ENCODE data around the gene ART1. TPM values are rescaled to one million over a fixed set of nuclear protein-coding genes. Genes with fewer than 3 reads are reported as not detected.

The ART1 gene
- total and polyA plus RNA-seq, 2 of the 4 experiments (the other 2 are of a cell fraction) = not detected

DNA sequence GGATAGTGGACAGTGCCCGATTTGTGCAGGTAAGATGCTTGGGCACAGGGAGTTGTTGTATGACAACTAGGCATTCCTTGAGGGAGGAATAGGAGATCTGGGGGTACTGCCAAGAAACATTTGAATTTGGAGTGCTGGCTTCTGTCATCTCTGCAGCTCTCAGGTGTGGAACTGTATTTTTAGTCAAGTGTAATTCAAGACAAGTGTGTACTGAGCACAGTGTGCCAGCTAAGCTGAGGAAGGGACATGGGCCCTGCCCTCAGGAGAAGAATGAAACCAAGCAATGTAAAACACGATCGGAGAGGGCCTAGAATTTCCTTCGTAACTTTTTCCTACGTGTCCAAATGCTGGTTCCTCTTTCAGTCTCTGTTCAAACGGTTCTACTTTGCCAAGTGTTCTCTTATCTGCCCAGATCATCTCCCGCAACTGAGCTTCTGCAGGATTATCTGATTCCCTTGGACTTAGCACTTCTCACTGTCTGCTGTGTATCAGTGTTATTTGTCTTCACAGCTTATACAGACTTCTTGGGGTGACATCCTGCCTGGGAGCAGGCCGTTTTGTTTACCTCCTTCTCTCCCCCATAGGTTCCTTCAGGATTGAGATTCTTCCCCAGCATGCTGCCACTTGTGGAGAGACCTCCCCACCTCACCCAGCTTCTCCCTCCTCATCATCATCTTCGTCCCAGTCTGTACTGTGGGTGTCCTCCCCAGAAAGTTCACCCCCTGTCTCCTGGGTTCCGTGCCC, 30.8 kb upstream of the ART1 start:
- Histone ChIP-seq H2AK9ac (replicated peaks; ENCODE audit: low read depth, low read length, poor library complexity) (no peak overlapping the region), H4K91ac (ENCODE audit: insufficient read depth, low read depth, low read length) (no peak overlapping the region), H3K27me3 (ENCODE audit: control insufficient read depth, insufficient read depth, low read length) (no peaks in the 10 kb centered on the region; the same call in none of the 2 replicates), H3K9me3 (ENCODE audit: control insufficient read depth, insufficient read depth, low read length) (no peaks in the 10 kb centered on the region; the same call in 1 of the 2 replicates), H3K4ac (ENCODE audit: low read depth, low read length) (no peak overlapping the region), H4K20me1 (ENCODE audit: insufficient read depth, low read length) (no peaks in the 10 kb centered on the region), H2BK5ac (ENCODE audit: low read depth, low read length, poor library complexity, severe bottlenecking) (no peak overlapping the region), H3K18ac (ENCODE audit: low read depth, low read length) (no peak overlapping the region), H4K5ac (ENCODE audit: low read depth, low read length) (no peak overlapping the region), H3K9ac (ENCODE audit: low read depth, low read length) (no peak overlapping the region), H2AFZ (replicated peaks; ENCODE audit: low read length, poor library complexity) (peak overlapping the region; percentile 67), H3K56ac (ENCODE audit: extremely low read depth, insufficient read depth, low read length) (no peak overlapping the region), H2BK120ac (ENCODE audit: low read depth, low read length) (no peak overlapping the region), H3K27ac (ENCODE audit: insufficient read depth, low read length) (no peak overlapping the region), H3K4me1 (ENCODE audit: control insufficient read depth, insufficient read depth, low read length) (peaks cover 2% of the 10 kb centered on the region; the same call in 1 of the 2 replicates), H3K23ac (ENCODE audit: low read depth, low read length) (no peak overlapping the region), H4K8ac (ENCODE audit: low read depth in 2 of 2, low read length in 2 of 2) (no peak overlapping the region), H3K36me3 (ENCODE audit: control insufficient read depth, insufficient read depth, low read length) (no peaks in the 10 kb centered on the region), H2BK20ac (ENCODE audit: low read depth, low read length) (no peak overlapping the region), H3K14ac (replicated peaks; ENCODE audit: low read depth, low read length) (no peak overlapping the region), H3K4me2 (ENCODE audit: low read depth, low read length) (no peak overlapping the region), H3K4me3 (ENCODE audit: insufficient read depth, low read depth, low read length) (no peak overlapping the region), H3K9me1 (ENCODE audit: insufficient read depth, low read length) (no peaks in the 10 kb centered on the region), H3K79me1 (ENCODE audit: low read depth in 1 of 2, low read length in 2 of 2) (no peaks in the 10 kb centered on the region), H2AK5ac (ENCODE audit: low read depth, low read length) (no peak overlapping the region), H2BK15ac (ENCODE audit: low read depth, low read length) (no peak overlapping the region)
- in situ Hi-C loops (cut with MboI; ENCODE audit: low sequenced_read_pairs) = no loop called here
- ChIA-PET POLR2A (ENCODE audit: unreplicated experiment) (no interaction called here), CTCF (no interaction called here)
- intact Hi-C loops (cut with micrococcal nuclease) = no loop called here
- TF ChIP-seq RCOR1 (IDR thresholded peaks at IDR 0.05; ENCODE audit: insufficient replicate concordance, low read length) (no peak), MAZ (IDR thresholded peaks at IDR 0.05; ENCODE audit: borderline replicate concordance, low read depth, low read length) (no peak), FOS (IDR thresholded peaks at IDR 0.05; ENCODE audit: low read depth, low read length) (no peak), CHD1 (IDR thresholded peaks at IDR 0.05; ENCODE audit: low read depth, low read length) (no peak), MAFK (IDR thresholded peaks at IDR 0.05; ENCODE audit: low read depth, low read length) (no peak), BHLHE40 (IDR thresholded peaks at IDR 0.05; ENCODE audit: low read depth, low read length) (no peak), SMC3 (IDR thresholded peaks at IDR 0.05; ENCODE audit: low read depth, low read length) (no peak), RAD21 (IDR thresholded peaks at IDR 0.05; ENCODE audit: low read length) (no peak), USF2 (IDR thresholded peaks at IDR 0.05; ENCODE audit: low read depth, low read length) (no peak), MXI1 (IDR thresholded peaks at IDR 0.05; ENCODE audit: borderline replicate concordance, low read depth, low read length) (no peak), NFE2L2 (IDR thresholded peaks at IDR 0.05; ENCODE audit: low read depth, low read length) (no peak), POLR2A (IDR thresholded peaks at IDR 0.05; ENCODE audit: low read depth, low read length) (no peak), CTCF (conservative IDR thresholded peaks at IDR 0.05; ENCODE audit: low read depth, low read length) (no peak), CEBPB (IDR thresholded peaks at IDR 0.05; ENCODE audit: low read depth, low read length) (no peak), RFX5 (IDR thresholded peaks at IDR 0.05; ENCODE audit: low read depth, low read length) (no peak)
- TF ChIP-seq, protein P1, sequence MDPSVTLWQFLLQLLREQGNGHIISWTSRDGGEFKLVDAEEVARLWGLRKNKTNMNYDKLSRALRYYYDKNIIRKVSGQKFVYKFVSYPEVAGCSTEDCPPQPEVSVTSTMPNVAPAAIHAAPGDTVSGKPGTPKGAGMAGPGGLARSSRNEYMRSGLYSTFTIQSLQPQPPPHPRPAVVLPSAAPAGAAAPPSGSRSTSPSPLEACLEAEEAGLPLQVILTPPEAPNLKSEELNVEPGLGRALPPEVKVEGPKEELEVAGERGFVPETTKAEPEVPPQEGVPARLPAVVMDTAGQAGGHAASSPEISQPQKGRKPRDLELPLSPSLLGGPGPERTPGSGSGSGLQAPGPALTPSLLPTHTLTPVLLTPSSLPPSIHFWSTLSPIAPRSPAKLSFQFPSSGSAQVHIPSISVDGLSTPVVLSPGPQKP (IDR thresholded peaks at IDR 0.05; ENCODE audit: borderline replicate concordance, low read depth, low read length) = no peak
- DNase-seq (no peak), ATAC-seq (ENCODE audit: low read depth) (no peak)
- WGBS, 2 experiments (ENCODE audit: extremely low coverage in 2 of 2, insufficient read length in 1 of 2) = 69% methylated on average over 6 of the region's 10 CpGs; no CpG with 5 or more reads in 1 of the 2 experiments
- BruUV-seq (replicated peaks) = no TSS peak
- dilution Hi-C loops (cut with HindIII; ENCODE audit: low sequenced_read_pairs, unreplicated experiment) = no loop called here

Measured in IMR-90 (cell line).